Measurements from ENCODE around the gene OGG1. TPM values are rescaled to one million over a fixed set of nuclear protein-coding genes. Genes with fewer than 3 reads are reported as not detected.

The OGG1 gene
- total and polyA plus RNA-seq, 10 of the 15 experiments (the other 5 are each of a cell fraction or from before 2014, with no cell fraction given) = 4.8 to 38.8 (median 27.2) TPM

GRCh38 chr3:9761919-9762318 is 12.2 kb downstream of the OGG1 start:
- SMC1A ChIA-PET (ENCODE audit: uncharacterized antibody, unreplicated experiment) = no interaction called here
- FAIRE-seq = no peak
- Histone ChIP-seq H4K20me1 (ENCODE audit: control insufficient read depth, insufficient read depth) (no peaks in the 10 kb centered on the region), H3K9ac (ENCODE audit: control insufficient read depth, insufficient read depth, low read length) (no peak overlapping the region), H3K27me3 (replicated peaks in 1 of 2; ENCODE audit: control insufficient read depth in 2 of 2, insufficient read depth in 2 of 2, low read length in 1 of 2) (no peaks in the 10 kb centered on the region), H3K79me2 (ENCODE audit: control insufficient read depth, insufficient read depth, low read length) (no peaks in the 10 kb centered on the region), H3K4me1 (ENCODE audit: control insufficient read depth, insufficient read depth, low read length) (no peaks in the 10 kb centered on the region), H3K36me3 (ENCODE audit: control insufficient read depth in 2 of 2, insufficient read depth in 2 of 2, low read length in 1 of 2) (peaks cover 0 to 2% of the 10 kb centered on the region in 2 experiments; a peak in 3 of 4 replicates), H3K4me2 (ENCODE audit: control insufficient read depth, insufficient read depth) (no peak overlapping the region), H2AFZ (ENCODE audit: control insufficient read depth, low read depth, low read length) (no peak overlapping the region), H3K9me3 (replicated peaks; ENCODE audit: control insufficient read depth, insufficient read depth, low read length) (no peaks in the 10 kb centered on the region), H3K27ac (ENCODE audit: control insufficient read depth, insufficient read depth) (no peak overlapping the region), H3K4me3 (no peak overlapping the region)
- RAD21 ChIA-PET (ENCODE audit: unreplicated experiment) = no interaction called here
- POLR2A ChIA-PET = interaction anchor here (0.5 kb wide), 1 partner anchor 336 kb away, joined by 5 read pairs; no protein-coding TSS in a partner anchor
- no peak for TF ChIP-seq BCL11A (IDR thresholded peaks at IDR 0.05; ENCODE audit: low read depth, low read length)
- TF ChIP-seq IRF5 (IDR thresholded peaks at IDR 0.05; ENCODE audit: borderline replicate concordance) = no peak
- TF ChIP-seq NFXL1 (IDR thresholded peaks at IDR 0.05; ENCODE audit: borderline replicate concordance) = no peak
- TF ChIP-seq HCFC1 (IDR thresholded peaks at IDR 0.05; ENCODE audit: low read length) = no peak
- TF ChIP-seq CHD2 (IDR thresholded peaks at IDR 0.05; ENCODE audit: borderline replicate concordance, low read depth, low read length) = no peak
- intact Hi-C loops (cut with micrococcal nuclease; ENCODE audit: unreplicated experiment) = no loop called here
- no peak for ATAC-seq
- BruUV-seq (replicated peaks) = TSS peak; percentile 32
- DNase-seq (ENCODE audit: low read depth, low spot score) = no peak
- in situ Hi-C loops (cut with MboI) = no loop called here
- CTCF ChIA-PET = no interaction called here
- WGBS (ENCODE audit: insufficient coverage, insufficient replicate concordance, low lambda C conversion rate, missing lambda C conversion rate) = 97% methylated on average over 5 of the region's 5 CpGs

- Histone ChIP-seq H3K9ac (ENCODE audit: control insufficient read depth, insufficient read depth, low read length) (no peak overlapping the region), H3K79me2 (ENCODE audit: control insufficient read depth, insufficient read depth, low read length) (no peaks in the 10 kb centered on the region), H3K27me3 (replicated peaks in 1 of 2; ENCODE audit: control insufficient read depth in 2 of 2, insufficient read depth in 2 of 2, low read length in 1 of 2) (no peaks in the 10 kb centered on the region), H3K4me3 (no peak overlapping the region), H3K4me2 (ENCODE audit: control insufficient read depth, insufficient read depth) (no peak overlapping the region), H3K4me1 (ENCODE audit: control insufficient read depth, insufficient read depth, low read length) (no peaks in the 10 kb centered on the region), H4K20me1 (ENCODE audit: control insufficient read depth, insufficient read depth) (no peaks in the 10 kb centered on the region), H2AFZ (ENCODE audit: control insufficient read depth, low read depth, low read length) (no peak overlapping the region), H3K36me3 (ENCODE audit: control insufficient read depth in 2 of 2, insufficient read depth in 2 of 2, low read length in 1 of 2) (no peaks in the 10 kb centered on the region), H3K9me3 (replicated peaks; ENCODE audit: control insufficient read depth, insufficient read depth, low read length) (no peaks in the 10 kb centered on the region), H3K27ac (ENCODE audit: control insufficient read depth, insufficient read depth) (no peak overlapping the region)
- ChIA-PET RAD21 (ENCODE audit: unreplicated experiment) (no interaction called here), POLR2A (no interaction called here), CTCF (no interaction called here), SMC1A (ENCODE audit: uncharacterized antibody, unreplicated experiment) (no interaction called here)
- TF ChIP-seq FOS (IDR thresholded peaks at IDR 0.05; ENCODE audit: borderline replicate concordance, extremely low read depth, insufficient read length) = no peak
- TF ChIP-seq HCFC1 (IDR thresholded peaks at IDR 0.05; ENCODE audit: low read length) = no peak
- TF ChIP-seq POLR2AphosphoS2 (IDR thresholded peaks at IDR 0.05; ENCODE audit: low read depth, low read length) = no peak
- TF ChIP-seq PML (IDR thresholded peaks at IDR 0.05; ENCODE audit: low read length) = no peak
- 98% methylated on average over 8 of the region's 8 CpGs for WGBS (ENCODE audit: insufficient coverage, insufficient replicate concordance, low lambda C conversion rate, missing lambda C conversion rate)
- DNase-seq (ENCODE audit: low read depth, low spot score) (no peak), ATAC-seq (no peak), FAIRE-seq (no peak)
- BruUV-seq (replicated peaks) = no TSS peak
- intact Hi-C loops (cut with micrococcal nuclease; ENCODE audit: unreplicated experiment) (no loop called here), in situ Hi-C loops (cut with MboI) (no loop called here)
Measured at GRCh38 chr3:9762871-9763270, 13.1 kb downstream of the OGG1 start.

Measured in GM12878 (cell line).